SK-N-SH (cell line): ENCODE results near the gene WSB2.

Source experiments
- CHD2 ChIP-seq: fragments of 150-350 bp; IDR thresholded peaks from 2 replicates; pipeline ENCODE4 v1.6.1; 2018; ENCODE audit warnings: low read length; ENCODE audit not compliant: partially characterized antibody
- GABPA ChIP-seq: IDR thresholded peaks from 2 replicates; pipeline ENCODE4 v1.4.0; 2012; ENCODE audit warnings: low read depth, mild to moderate bottlenecking
- MEF2A ChIP-seq: IDR thresholded peaks from 2 replicates; pipeline ENCODE4 v1.4.0; 2012; ENCODE audit warnings: low read depth, borderline replicate concordance
- MXI1 ChIP-seq: IDR thresholded peaks from 2 replicates; pipeline ENCODE4 v1.6.1; 2012; ENCODE audit warnings: mild to moderate bottlenecking, low read depth, low read length, improper control_type of control experiment
- NRF1 ChIP-seq: IDR thresholded peaks from 2 replicates; pipeline ENCODE4 v1.6.1; 2012; ENCODE audit warnings: low read depth, mild to moderate bottlenecking, low read length
- RCOR1 ChIP-seq: fragments of 150-350 bp; IDR thresholded peaks from 2 replicates; pipeline ENCODE4 v1.6.1; 2017; ENCODE audit warnings: antibody characterized with exemption, low read length
- REST ChIP-seq: IDR thresholded peaks from 2 replicates; pipeline ENCODE4 v1.6.1; 2012; ENCODE audit warnings: mild to moderate bottlenecking, low read depth, low read length, moderate library complexity
- SIN3A ChIP-seq: IDR thresholded peaks from 2 replicates; pipeline ENCODE4 v1.6.1; 2012; ENCODE audit warnings: low read depth, mild to moderate bottlenecking, low read length, moderate library complexity, borderline replicate concordance
- TAF1 ChIP-seq: IDR thresholded peaks from 2 replicates; pipeline ENCODE4 v1.6.1; 2012; ENCODE audit warnings: low read depth, mild to moderate bottlenecking, low read length, moderate library complexity, borderline replicate concordance
- TEAD4 ChIP-seq: IDR thresholded peaks from 2 replicates; pipeline ENCODE4 v1.4.0; 2012; ENCODE audit warnings: mild to moderate bottlenecking, borderline replicate concordance; ENCODE audit not compliant: insufficient read depth
- YY1 ChIP-seq: IDR thresholded peaks from 2 replicates; pipeline ENCODE4 v1.4.0; 2012; ENCODE audit warnings: low read depth, mild to moderate bottlenecking
- TF ChIP-seq, protein P1 (sequence below): fragments of 150-350 bp; IDR thresholded peaks from 2 replicates; pipeline ENCODE4 v1.6.1; 2017; ENCODE audit warnings: antibody characterized with exemption, low read length, low read depth, borderline replicate concordance
- TF ChIP-seq, protein P2 (sequence below): IDR thresholded peaks from 2 replicates; pipeline ENCODE4 v1.4.0; 2012; ENCODE audit warnings: low read depth
- TF ChIP-seq, protein P3 (sequence below): fragments of 200-600 bp; sonication (generic); IDR thresholded peaks from 2 replicates; pipeline ENCODE4 v1.6.1; 2017; ENCODE audit warnings: antibody characterized with exemption, mild to moderate bottlenecking, moderate library complexity

GRCh38 chr12:118059341-118060191 lies 1.4 kb downstream of the WSB2 start:
- TF ChIP-seq SIN3A = no peak
- TF ChIP-seq TEAD4 = no peak
- TF ChIP-seq, protein P1, sequence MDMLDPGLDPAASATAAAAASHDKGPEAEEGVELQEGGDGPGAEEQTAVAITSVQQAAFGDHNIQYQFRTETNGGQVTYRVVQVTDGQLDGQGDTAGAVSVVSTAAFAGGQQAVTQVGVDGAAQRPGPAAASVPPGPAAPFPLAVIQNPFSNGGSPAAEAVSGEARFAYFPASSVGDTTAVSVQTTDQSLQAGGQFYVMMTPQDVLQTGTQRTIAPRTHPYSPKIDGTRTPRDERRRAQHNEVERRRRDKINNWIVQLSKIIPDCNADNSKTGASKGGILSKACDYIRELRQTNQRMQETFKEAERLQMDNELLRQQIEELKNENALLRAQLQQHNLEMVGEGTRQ = no peak
- TF ChIP-seq, protein P2, sequence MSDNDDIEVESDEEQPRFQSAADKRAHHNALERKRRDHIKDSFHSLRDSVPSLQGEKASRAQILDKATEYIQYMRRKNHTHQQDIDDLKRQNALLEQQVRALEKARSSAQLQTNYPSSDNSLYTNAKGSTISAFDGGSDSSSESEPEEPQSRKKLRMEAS = no peak
- TF ChIP-seq NRF1 = no peak
- TF ChIP-seq, protein P3, sequence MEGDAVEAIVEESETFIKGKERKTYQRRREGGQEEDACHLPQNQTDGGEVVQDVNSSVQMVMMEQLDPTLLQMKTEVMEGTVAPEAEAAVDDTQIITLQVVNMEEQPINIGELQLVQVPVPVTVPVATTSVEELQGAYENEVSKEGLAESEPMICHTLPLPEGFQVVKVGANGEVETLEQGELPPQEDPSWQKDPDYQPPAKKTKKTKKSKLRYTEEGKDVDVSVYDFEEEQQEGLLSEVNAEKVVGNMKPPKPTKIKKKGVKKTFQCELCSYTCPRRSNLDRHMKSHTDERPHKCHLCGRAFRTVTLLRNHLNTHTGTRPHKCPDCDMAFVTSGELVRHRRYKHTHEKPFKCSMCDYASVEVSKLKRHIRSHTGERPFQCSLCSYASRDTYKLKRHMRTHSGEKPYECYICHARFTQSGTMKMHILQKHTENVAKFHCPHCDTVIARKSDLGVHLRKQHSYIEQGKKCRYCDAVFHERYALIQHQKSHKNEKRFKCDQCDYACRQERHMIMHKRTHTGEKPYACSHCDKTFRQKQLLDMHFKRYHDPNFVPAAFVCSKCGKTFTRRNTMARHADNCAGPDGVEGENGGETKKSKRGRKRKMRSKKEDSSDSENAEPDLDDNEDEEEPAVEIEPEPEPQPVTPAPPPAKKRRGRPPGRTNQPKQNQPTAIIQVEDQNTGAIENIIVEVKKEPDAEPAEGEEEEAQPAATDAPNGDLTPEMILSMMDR = no peak
- no peak for TF ChIP-seq CHD2
- no peak for TF ChIP-seq REST
- no peak for TF ChIP-seq MXI1
- no peak for TF ChIP-seq GABPA
- no peak for TF ChIP-seq RCOR1
- no peak for TF ChIP-seq TAF1
- TF ChIP-seq MEF2A = no peak
- no peak for TF ChIP-seq YY1
